Ammon's horn (tissue), 1 donor: ENCODE data around the gene RAB44.
"Not testable (repeated sequence)": the region's sequence is repeated elsewhere in the genome, so short reads cannot be mapped to it uniquely, and the experiment has no call there.

ENCODE experiments used
- DNase-seq: peaks from one replicate; pipeline ENCODE4 v3.0.0-alpha.2; 2016; ENCODE audit warnings: low spot score

The RAB44 gene

DNA sequence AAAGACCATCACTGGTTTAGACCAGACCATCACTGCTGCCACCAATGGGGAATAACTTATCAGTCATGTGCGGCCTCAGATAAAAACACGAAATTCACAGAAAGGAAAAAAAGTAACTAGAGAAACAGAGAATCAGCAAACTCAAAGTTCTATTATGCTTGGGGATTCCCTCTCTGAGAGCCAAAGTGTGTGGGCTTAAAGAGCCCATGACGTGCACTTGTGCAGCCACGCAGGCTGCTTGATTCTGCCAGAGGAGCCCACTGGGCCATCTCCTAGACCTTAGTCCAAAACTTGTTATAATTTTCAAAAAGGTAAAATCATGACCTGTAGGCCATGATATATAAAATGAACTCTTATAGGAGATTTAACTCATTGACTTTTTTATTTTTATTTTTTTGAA lies 15.2 kb downstream of the RAB44 start:
- DNase-seq: no peak

DNA sequence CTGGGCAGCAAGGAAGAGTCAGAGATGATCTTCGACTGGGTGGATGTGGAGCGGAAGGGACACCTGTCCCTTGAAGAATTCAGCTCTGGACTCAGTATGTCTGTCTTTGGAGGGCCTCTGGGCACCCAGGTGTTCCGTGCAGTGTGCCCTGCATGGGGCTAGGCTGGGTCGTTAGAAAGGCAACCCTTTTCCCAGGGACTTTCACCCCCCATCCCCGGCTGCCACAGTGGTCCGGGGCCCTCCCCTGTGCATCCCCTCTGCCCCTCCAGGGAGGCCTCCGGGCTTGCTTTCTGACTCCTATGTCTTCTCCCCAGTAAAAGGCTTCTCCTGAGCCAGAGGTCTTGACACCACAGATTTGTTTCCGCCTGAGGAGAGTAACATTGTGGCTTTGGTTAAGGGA lies 16.2 kb downstream of the RAB44 start:
- DNase-seq: no peak

DNA sequence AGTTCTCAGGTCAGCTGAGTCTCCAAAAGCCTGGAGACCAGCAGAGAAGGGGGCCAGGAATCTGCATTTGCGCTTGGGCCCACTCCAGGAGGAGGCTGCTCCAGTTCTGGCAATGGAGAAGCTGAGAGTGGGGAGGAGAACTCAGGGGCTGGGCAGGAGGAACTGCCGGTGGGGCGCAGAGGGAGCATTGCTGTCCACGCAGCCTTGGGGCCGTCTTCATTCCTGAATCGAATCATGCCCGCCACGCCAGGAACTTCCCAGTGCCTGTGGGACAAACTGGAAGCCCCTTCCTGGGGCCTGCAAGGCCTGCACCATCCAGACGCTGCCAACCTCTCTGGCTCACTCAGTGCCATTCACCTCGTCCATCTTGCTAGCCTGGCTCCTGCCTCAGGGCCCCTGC lies 16.9 kb downstream of the RAB44 start:
- DNase-seq: no peak

DNA sequence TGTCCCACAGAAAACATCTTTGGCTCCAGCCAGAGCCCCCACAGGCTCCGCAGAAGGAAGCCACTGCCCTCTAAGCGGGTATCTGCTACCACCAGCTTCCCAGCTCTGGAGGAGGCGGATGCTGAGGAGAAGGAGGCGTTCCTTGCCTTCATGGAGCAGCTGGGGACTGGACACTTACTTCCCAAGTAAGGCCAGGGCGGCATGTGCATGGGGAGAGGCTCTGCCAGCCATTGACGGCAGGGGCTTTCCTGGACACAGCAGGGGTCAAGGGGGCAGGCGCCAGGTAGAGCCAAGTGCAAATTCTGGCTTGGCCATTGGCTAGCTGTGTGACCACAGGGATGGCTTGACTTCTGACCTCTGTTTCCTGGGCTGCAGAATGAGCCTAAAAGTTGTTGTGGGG lies 17.8 kb downstream of the RAB44 start:
- no peak for DNase-seq

DNA sequence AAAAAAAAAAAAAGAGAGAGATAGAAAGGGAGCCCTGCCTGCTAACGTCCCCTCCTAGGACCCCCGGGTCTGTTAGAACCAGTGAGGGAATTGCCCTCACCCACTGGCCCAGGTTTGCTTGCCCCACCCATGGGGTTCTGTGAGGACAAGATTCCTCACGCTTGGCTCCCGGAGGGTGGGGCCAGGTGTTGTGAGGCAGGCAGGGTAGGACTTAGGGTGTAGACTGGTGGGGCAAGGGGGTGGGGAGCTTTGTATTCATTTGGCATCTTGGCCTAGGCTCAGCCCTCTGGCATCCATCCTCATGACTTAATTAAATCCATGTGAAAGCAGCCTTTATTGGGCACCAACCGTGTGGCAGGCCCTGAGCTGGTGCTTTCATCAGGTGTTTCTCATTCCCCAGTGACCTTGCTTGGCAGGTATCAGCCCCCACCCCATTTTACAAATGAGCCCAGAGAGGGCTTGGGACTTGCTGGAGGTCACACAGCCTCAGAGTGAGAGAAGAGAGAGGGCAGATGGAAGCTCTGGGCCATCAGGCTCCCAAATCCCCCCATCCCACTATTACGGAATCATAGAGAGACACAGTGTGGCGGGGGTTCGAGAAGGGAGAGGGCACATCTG lies 19.0 kb downstream of the RAB44 start:
- DNase-seq: no peak

DNA sequence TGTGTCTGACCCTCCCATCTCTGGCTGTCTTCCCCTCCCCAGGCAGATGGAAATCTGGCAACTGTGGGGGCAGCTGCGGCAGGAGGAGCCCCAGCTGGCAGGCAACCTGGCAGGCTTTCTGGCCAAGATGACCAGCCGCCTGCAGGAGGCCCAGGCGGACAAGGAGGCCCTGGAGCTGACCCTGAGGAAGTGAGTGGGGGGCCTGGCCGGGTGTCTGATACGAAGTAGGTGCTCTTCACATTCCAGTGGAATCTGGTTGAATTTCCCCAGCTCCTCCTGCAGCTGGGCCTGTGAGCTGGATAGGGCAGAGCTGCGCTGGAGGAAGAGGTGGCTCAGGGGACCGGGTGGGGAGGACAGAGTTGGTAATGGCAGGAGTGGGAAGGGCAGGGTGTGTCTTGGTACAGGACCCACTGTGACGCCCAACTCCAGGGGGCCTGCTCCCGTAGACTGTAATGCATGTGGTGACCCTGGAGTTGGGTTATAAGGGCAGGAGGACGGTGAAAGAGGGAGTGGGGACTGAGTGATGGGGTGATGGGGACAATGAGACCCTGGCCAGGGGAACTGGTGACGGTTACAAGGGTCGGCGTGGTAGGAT lies 19.7 kb downstream of the RAB44 start:
- DNase-seq: no peak

DNA sequence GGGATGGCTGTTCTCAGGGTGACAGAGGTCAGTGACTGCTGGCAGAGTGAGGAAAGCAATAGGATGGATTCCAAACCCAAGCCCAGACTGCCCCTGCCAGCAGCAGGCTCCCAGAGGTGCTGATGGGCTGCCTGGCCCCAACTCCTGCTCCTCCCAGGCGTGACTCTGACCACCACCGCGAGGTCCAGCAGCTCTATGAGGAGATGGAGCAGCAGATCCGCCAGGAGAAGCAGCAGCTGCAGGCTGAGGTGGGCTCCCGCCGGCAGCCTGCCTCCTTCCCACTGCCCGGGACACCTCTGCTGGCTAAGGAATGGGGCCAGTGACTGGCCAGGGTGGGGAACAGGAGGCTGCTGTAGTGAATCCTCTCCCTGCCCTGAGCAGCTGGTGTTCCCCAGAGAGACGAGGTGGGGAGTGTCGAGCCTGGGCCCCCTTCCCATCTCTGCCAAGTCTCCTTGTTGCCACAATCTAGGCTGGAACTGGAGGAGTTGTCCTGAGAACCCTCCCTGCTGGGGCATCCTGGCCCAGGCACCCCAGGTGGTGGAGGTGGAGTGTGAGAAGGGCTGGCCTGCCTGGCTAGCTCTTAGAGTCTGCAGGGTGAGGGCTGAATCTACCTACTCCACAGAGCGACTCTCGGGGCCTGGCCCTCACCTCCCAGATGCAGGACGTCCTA lies 20.4 kb downstream of the RAB44 start:
- no peak for DNase-seq

DNA sequence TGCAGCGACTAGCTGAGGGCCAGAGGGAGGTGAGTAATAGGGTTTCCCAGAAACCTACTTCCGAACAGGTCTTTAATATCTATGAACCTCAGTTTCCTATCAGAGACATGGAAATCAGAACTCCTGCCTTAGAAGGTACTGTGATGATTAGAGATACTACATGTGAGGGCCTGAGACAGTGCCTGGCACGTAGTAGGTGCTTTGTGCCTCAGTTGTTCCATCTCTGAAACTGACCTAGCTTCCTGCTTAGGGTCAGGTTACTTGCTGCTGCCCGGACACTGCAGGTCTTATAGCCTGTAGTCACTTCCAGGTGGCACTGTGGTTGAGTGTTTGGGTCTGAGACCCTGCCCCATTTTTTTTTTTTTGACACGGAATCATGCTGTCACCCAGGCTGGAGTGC lies 20.9 kb downstream of the RAB44 start:
- DNase-seq: no peak

DNA sequence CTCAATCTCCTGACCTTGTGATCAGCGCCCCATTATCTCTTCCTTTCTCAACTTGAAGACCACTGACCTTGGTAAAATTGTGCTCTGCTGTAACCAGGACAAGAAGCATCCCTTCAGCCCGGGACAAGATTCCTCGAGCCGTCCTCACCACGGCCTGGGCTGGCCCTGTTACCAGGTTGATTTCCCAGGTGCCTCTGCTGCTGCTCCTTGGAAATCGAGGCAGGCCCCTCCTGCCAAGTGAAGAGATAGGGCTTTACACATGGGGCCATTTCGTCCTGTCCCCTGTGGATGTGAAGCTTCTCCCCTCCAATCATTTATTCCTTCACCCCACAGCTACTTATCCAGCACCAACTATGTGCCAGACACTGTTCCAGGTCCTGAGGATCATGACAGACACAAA lies 21.5 kb downstream of the RAB44 start:
- DNase-seq: no peak

DNA sequence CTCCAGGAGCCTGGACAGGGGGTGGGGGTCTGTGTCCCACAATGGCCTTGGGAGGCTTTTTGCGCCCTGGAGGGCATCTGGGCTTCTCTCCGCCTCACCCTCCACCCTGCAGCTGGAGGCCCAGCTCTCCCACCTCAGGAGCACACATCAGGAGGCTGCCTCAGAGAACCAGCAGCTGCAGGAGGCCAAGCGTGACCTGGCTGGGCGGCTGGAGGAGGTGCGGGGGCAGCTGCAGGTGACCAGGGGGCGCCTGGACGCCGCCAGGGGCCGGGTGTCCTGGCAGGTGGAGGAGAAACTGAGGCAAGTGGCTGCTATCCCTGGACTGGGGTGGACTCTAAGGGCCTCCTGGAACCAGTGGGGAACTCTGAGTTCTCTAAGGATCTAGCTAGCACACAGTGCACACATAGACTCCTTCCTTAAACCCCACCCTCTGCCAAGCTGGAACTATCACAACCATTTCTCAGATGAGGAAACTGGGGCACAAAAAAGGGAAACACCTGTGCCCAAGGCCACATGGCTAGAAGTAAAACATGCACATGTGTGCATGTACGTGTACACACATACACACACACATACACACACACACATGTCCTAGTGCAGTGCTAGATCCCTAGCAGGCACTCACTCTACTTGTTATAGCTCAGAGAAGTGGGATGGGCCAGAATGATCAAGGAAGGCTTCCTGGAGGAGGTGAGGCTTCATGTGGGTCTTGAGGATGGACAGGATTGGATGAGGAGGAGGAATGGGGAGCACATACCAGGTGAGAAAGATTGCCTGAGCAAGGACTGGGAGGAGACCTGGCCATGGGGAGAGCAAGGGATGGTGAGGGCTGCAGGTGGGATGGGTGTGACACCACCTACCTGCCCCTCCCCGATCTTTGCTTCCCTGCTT lies 22.9 kb downstream of the RAB44 start:
- DNase-seq: no peak

DNA sequence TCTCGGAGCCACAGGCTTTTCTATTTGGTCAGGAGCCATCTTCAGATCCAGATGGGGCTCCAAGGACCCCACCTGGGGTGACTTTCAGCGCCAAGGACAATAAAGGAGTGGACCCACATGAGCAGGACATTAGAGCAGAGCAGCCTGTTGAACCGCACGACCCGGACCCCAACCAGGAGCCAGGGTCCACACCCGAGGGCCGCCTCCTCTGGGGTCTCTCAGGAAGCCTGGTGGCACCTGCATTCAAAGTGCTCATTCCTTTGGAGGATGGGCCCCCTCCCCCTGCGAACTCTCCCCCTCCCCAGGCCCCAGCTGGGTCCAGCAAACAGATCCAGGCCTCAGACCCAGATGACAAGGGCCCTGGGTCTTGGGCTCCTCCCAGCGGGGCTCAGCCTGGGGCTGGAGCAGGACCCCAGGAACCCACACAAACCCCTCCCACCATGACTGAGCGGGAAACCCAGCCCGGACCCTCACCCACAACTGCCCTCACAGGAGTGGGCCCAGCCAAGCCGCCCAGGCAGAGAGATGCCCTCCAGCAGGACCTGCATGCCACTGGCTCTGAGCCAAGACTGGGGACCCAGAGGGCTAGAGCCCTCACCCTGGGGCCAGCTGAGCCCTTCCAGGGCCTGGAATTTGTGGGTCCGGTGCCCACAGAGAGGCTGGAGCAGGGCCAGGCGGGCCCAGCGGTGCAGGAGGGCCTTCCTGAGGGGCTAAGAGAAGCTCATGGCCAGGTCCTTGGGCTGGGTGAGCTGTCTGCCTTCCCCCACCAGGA lies 23.9 kb downstream of the RAB44 start:
- DNase-seq: no peak

DNA sequence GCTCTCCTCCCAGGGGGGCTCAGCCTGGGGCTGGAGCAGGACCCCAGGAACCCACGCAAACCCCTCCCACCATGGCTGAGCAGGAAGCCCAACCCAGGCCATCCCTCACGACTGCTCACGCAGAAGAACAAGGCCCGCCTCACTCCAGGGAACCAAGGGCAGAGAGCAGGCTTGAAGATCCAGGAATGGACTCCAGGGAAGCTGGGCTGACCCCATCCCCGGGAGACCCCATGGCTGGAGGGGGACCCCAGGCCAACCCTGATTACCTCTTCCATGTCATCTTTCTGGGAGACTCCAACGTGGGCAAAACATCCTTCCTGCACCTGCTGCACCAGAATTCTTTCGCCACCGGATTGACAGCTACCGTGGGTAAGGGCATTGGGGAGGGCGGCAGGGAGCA lies 24.7 kb downstream of the RAB44 start:
- no peak for DNase-seq

DNA sequence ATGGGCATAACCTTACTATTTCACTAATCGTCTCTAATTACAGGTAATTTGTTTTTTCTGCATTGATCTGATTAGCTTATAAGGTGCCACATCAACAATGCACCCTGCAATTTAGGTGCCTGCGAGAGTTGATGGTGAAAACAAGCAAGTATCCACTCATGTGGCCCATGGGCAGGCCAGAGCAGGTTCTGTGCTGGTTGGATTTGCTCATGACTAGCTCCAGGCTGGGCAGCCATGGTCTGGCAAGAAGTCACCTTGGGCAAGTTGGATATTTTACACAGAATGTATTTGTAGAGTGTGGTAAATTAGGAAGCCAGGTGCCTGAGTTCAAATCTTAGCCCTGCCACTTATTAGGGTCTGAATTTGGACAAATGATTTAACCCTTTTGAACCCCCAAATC lies 25.3 kb downstream of the RAB44 start:
- no peak for DNase-seq

DNA sequence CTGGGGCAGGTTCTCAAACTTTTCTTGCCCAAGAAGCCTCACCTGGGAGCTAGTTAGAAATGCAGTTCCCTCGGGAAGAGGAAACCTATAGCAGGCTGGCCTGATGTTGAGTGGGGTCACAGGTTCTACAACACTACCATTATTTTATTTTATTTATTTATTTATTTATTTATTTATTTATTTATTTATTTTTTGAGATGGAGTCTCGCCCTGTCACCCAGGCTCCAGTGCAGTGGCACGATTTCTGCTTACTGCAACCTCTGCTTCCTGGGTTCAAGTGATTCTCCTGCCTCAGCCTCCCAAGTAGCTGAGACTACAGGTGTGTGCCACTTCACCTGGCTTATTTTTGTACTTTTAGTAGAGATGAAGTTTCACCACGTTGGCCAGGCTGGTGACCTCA lies 26.4 kb downstream of the RAB44 start:
- not testable (repeated sequence) for DNase-seq

DNA sequence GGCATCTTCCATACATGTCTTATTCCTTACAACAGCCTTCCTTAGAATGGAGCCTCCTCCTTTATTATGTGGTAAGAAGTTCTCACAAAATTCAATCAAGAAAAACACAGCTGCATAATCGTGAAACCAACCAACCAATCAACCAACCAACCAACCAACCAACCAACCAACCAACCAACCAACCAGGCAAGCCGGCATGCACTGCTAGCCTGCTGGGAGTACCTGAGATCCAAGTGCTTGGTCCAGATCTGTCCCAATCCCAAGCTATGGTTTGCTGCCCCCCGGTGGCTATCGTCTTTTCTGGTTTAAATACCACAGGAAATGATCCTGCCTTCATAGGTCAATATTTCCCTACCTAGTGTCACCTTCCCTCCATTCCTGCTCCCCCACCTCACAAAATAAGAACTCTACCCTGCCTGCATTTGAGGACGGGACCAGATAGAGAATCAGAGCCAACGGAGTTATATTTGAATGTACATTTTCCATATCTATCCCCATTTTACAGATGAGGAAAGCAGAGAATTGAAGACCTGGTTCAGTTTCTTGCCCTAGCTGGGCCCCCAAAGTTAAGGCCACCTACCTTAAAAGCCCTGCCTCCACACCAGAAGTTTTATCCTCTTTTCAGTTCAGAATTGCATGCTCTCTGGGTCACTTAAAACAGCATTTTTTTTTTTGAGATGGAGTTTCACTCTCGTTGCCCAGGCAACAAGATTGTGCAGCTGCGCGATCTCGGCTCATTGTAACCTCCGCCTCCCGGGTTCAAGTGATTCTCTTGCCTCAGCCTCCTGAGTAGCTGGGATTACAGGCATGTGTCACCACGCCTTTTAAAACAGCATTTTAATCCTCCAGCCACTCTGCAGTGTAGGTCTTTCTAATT lies 27.1 kb downstream of the RAB44 start:
- peak; percentile 27 for DNase-seq

DNA sequence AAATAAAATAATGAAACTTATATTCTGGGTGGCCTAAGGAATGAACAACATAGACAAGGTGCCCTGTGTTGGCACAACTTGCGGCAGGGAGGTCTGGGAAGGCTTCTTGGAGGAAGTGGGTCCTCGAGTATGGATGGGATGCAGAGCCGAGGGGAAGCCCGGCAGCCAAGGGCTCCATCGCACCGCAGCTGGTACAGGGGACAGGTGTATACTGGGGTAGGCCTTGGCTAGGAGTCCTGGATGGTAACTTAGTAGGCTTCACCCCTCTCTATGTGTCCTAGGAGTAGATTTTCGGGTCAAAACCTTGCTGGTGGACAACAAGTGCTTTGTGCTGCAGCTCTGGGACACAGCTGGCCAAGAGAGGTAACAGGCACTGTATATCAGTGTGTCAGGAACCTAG lies 28.0 kb downstream of the RAB44 start:
- DNase-seq: no peak

DNA sequence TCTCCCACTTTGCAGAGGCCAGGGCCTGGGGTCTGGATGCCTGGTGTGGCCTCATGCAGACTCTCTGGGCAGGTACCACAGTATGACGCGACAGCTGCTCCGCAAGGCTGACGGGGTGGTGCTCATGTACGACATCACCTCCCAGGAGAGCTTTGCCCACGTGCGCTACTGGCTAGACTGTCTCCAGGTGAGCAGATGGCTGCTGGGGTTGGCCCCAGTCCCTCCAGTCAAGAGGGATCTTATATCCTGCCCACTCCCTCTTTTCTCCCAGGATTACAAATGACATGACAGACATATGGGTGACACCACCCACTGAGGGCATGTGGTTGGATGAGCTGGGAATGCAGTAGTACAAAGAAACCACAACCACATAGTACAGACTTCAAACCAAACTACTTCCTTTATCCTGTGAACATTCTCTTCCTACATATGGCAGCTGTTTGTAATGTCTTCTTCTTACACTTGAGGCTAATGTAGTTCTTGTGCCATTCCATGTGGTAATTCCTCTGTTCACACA lies 29.9 kb downstream of the RAB44 start:
- DNase-seq: no peak

DNA sequence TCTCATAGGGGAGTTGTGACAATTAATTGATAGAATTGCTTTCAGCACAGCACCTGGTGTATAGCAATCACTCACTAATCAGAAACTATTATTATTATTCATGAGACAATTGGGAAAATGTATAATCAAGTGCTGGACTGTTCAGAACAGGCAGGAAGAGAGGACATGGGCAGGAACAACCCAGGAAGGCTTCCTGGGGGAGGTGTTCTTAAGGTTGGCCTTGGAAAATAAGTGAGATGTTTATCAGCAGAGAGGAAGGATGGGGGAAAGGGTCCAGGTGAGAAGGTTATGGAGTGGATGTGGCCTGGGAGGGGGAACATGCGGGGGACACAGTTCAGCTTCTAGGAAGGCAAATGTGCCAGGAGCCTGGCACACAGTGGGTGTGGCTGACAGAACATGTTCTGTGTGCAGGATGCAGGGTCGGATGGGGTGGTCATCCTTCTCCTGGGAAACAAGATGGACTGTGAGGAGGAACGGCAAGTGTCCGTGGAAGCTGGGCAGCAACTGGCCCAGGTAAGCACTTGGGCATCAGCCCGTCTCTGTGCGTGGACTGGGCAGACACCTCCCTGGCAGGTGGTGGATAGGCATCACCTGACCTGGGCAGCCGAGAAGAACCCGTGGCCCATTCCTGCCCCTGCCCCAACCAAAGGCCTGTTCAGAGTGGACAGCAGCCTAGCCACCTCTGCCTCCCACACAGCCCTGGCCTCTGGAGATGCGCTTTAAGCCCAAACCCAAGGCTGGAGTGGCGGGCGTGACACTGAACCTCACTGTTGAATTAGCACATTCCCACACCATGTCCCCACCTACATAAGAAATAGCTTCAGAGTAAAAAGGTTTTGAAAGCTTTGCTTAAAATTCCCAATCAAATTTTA lies 30.9 kb downstream of the RAB44 start:
- DNase-seq: no peak

DNA sequence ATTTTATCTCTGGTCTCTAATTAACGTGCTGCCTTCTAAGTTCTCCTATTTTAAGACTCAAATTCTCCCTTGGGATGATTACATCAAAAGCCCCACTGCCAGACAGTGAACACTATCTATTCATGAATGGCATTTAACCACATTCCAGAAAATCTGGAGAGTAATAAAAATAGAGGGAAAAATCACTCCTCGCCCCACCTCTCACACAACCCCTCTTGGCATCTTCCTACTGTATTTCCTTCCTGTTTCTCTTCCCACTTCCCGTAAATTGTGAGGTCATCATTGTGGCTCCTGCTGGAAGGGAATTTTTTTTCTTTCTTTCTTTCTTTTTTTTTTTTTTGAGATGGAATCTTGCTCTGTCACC lies 31.5 kb downstream of the RAB44 start:
- no peak for DNase-seq
